Coronary artery (tissue), 2 donors: ENCODE results near the gene HLA-DOA.

Experiments used
- DNase-seq: peaks from one replicate; pipeline ENCODE4 v3.0.0-alpha.2; 2017; ENCODE audit warnings: low spot score
- H3K27ac ChIP-seq, 2 donors: fragments of 200-600 bp; sonication (generic); one replicate each; pipeline ENCODE4 v1.5.1; 2016 to 2019
- H3K4me3 ChIP-seq: fragments of 200-600 bp; sonication (generic); 2 replicates; pipeline ENCODE4 v1.5.1; 2016; ENCODE audit warnings: mild to moderate bottlenecking, moderate library complexity
- TF ChIP-seq, protein P1 (sequence below): fragments of 200-600 bp; sonication (generic); IDR thresholded peaks from one replicate; pipeline ENCODE4 v1.5.1; 2019; ENCODE audit warnings: antibody characterized with exemption

Gene HLA-DOA

DNA sequence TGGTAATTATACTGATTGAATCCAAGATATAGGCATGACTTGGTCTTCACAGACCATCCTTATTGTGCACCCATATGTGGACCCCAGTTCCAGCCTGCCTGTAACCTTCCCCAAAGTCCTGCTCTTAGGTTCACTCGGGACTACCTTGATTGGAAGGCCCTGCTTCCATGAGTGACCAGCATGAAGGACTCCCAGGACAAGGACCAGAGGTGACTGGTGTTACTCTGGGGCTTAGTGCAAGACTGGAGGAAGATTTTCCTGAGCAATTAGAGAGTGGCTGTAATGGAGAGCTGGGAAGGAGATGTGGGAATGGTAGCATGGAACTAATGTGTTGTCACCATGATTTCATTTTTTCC lies 25.9 kb downstream of the HLA-DOA start:
- Histone ChIP-seq H3K27ac (no peak overlapping the region), H3K4me3 (no peak overlapping the region)
- TF ChIP-seq, protein P1, sequence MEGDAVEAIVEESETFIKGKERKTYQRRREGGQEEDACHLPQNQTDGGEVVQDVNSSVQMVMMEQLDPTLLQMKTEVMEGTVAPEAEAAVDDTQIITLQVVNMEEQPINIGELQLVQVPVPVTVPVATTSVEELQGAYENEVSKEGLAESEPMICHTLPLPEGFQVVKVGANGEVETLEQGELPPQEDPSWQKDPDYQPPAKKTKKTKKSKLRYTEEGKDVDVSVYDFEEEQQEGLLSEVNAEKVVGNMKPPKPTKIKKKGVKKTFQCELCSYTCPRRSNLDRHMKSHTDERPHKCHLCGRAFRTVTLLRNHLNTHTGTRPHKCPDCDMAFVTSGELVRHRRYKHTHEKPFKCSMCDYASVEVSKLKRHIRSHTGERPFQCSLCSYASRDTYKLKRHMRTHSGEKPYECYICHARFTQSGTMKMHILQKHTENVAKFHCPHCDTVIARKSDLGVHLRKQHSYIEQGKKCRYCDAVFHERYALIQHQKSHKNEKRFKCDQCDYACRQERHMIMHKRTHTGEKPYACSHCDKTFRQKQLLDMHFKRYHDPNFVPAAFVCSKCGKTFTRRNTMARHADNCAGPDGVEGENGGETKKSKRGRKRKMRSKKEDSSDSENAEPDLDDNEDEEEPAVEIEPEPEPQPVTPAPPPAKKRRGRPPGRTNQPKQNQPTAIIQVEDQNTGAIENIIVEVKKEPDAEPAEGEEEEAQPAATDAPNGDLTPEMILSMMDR, result no peak
- no peak for DNase-seq

DNA sequence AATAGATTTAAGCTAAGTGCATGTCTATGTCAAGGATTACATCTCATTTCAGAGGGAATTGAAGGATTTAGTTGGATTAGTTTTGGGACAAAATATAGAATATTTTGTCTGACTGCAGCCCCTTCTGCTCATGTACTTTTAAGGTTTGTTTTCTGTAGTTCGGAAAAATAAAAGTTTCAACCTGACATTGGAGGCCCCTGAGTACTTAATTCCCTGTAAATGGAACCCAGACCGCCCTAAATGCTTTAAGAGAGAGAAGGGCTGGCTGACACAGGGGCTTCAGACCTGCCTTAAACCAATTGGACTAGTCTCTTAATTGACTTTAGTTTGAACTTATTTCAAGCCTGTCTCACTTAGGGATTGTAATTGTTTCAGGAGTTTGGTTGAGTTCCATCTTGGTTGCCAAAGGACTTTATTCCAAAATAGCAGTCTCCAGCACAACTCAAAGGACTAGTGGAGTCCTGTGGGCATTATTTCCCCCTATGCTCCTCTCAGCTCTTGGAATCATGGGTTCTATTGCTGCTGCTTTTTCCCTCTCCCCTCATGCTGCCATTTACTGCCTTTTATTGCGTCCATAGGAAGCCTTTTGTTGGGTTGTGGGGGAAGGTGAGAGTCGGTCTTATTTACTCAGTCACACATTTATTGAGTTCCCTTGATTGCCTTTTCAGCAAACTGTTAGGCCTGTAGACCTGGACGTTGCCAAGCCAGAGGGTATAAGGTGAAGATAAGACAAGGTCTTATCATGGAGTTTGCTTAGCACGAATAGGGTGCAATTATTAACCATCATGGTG lies 26.5 kb downstream of the HLA-DOA start:
- no peak for DNase-seq
- no peak overlapping the region for H3K4me3 ChIP-seq
- TF ChIP-seq, protein P1, result no peak
- no peak overlapping the region for H3K27ac ChIP-seq

DNA sequence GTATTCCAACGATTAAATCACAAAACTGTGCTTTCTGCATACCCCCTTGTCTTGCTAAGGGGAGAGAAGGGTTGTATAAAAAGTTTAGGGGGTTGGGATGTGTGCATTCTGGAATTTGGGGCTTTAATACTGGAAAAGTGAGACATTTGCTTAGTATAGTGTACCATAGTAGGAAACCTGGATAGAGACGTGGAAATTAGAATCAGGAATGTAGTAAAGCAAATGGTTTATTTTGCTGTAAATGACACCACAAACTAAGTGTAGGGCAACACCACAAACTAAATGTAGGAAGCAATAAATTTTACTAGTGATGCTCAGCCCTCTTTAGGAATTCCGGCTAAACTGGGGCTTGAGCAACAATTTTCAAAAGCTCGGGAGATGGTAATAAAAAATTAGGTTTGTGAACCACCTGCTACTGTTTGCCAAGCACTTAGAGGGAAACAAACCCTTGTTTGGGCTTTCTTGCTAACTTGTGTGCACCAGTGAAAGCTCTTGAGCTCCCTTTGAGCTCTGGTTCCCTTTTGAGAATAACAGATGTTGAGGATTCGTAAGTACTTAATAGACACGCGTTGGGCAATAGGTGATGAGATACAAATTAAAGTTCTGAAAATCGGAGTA lies 27.2 kb downstream of the HLA-DOA start:
- no peak overlapping the region for H3K27ac ChIP-seq
- no peak overlapping the region for H3K4me3 ChIP-seq
- DNase-seq, result no peak
- TF ChIP-seq, protein P1, result no peak

DNA sequence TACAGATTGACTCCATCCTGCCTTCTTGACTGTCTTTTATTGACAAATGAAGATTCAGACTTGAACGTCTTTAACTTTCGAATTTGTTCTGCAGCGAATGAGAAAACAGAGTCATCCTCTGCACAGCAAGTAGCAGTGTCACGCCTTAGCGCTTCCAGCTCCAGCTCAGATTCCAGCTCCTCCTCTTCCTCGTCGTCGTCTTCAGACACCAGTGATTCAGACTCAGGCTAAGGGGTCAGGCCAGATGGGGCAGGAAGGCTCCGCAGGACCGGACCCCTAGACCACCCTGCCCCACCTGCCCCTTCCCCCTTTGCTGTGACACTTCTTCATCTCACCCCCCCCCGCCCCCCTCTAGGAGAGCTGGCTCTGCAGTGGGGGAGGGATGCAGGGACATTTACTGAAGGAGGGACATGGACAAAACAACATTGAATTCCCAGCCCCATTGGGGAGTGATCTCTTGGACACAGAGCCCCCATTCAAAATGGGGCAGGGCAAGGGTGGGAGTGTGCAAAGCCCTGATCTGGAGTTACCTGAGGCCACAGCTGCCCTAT lies 28.8 kb downstream of the HLA-DOA start:
- no peak for DNase-seq
- Histone ChIP-seq H3K4me3 (no peak overlapping the region), H3K27ac (no peak overlapping the region)
- TF ChIP-seq, protein P1, result no peak

DNA sequence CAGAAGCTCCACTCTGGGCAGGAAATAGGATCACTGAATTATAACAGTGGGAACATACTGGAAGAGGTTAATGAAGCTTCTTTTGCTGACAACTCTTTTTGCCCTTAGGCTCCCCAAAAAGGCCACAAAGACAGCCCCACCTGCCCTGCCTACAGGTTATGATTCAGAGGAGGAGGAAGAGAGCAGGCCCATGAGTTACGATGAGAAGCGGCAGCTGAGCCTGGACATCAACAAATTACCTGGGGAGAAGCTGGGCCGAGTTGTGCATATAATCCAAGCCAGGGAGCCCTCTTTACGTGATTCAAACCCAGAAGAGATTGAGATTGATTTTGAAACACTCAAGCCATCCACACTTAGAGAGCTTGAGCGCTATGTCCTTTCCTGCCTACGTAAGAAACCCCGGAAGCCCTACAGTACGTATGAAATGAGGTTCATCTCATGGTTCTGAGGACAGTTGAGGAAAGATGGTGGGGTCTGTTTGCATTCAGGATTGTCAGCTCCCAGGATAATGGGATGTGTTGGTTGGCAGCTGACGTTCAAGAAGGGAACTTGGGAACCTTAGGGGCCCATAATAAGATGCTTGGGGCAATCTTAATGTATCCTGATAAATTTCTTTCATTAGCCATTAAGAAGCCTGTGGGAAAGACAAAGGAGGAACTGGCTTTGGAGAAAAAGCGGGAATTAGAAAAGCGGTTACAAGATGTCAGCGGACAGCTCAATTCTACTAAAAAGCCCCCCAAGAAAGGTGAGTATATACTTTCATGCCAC lies 29.5 kb downstream of the HLA-DOA start:
- no peak for DNase-seq
- H3K27ac ChIP-seq, result no peak overlapping the region
- no peak overlapping the region for H3K4me3 ChIP-seq
- TF ChIP-seq, protein P1, result no peak

DNA sequence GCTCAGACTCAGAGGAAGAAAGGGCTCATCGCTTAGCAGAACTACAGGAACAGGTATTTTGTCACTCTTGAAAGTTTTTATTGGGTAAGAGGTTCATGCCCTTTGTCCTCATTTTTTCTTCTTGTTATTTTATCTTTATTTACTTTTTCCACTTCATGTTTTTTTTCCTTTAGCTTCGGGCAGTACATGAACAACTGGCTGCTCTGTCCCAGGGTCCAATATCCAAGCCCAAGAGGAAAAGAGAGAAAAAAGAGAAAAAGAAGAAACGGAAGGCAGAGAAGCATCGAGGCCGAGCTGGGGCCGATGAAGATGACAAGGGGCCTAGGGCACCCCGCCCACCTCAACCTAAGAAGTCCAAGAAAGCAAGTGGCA lies 31.5 kb downstream of the HLA-DOA start:
- DNase-seq, result no peak
- Histone ChIP-seq H3K4me3 (no peak overlapping the region), H3K27ac (no peak overlapping the region)
- TF ChIP-seq, protein P1, result no peak
